ENCODE measurements around the gene EDNRB. TPM values are rescaled to one million over a fixed set of nuclear protein-coding genes. Genes with fewer than 3 reads are reported as not detected.
"Not testable (repeated sequence)": the region's sequence is repeated elsewhere in the genome, so short reads cannot be mapped to it uniquely, and the experiment has no call there.

The EDNRB gene
- 17.2 TPM for polyA plus RNA-seq (2013, experiment 1 of 2)
- 16.5 TPM for polyA plus RNA-seq (2013, experiment 2 of 2)

DNA sequence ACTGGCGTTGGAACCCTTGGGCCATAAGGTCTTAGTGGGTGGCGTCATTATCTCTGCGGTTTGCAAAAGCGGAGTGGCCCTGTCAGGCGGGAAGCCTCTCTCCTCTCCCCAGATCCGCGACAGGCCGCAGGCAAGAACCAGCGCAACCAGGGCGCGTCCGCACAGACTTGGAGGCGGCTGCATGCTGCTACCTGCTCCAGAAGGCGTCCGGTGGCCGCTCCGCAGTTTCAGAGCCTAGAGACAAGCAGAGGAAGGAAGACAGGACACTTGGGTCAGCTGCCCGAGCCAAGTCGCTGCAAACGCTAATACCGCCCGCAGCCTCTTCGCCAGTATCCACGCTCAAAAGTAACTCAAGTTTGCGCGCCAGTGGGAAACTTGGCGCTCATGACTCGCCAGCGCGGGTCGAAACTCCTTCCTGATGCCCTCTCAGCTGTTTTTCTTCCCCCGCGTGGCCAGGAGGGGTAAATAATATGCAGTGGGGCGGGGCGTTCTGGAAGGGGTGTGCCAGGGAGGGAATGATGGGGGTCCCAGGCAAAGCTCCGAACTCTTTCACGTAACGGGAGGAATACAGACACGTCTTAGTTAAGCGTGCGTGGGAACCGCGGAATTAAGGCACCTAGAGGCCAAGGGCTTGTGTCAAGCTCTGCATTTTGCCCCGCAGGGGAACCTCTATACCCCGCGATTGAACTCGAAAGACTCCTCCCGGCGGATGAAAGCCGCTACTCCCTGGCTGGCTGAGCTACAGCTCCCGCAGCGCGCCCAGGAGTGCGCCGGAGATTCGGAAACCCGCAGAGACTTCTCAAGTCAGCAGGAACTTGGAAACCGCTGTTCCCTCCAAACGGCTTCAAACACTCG is at the start of gene EDNRB:
TSS of gene EDNRB (minus strand) at position 441 of the 855 bp plus-strand sequence. CDS start at position 183, 258 bp downstream.
- peak within 1 kb of the TSS; percentile 82 for H3K4me2 ChIP-seq (ENCODE audit: low read length)
- no peak within 1 kb of the TSS for H2AK5ac ChIP-seq (ENCODE audit: low read length)
- peaks cover 4% of the 10 kb centered on the region for H3K4me1 ChIP-seq (ENCODE audit: control insufficient read depth, low read depth, low read length)
- no peak within 1 kb of the TSS for H4K5ac ChIP-seq (ENCODE audit: low read length)
- H3K9ac ChIP-seq (ENCODE audit: low read length), result peak within 1 kb of the TSS; percentile 62
- H3K36me3 ChIP-seq (ENCODE audit: control insufficient read depth, insufficient read depth, low read length), result no peaks in the 10 kb centered on the region
- peak within 1 kb of the TSS; percentile 86 for H3K56ac ChIP-seq (ENCODE audit: low read length)
- H3K18ac ChIP-seq (ENCODE audit: low read length), result peak within 1 kb of the TSS; percentile 42
- peak within 1 kb of the TSS; percentile 10 for H3K27ac ChIP-seq (ENCODE audit: low read depth, low read length)
- H3K79me2 ChIP-seq (ENCODE audit: control insufficient read depth, insufficient read depth, low read length), result peaks cover 2% of the 10 kb centered on the region
- no peak within 1 kb of the TSS for H3K4ac ChIP-seq (ENCODE audit: low read depth, low read length)
- no CpG with 5 or more reads among the region's 60 CpGs for WGBS (ENCODE audit: extremely low coverage, insufficient coverage, low lambda C conversion rate)
- peak; percentile 74 for DNase-seq
- no peak within 1 kb of the TSS for H4K8ac ChIP-seq (ENCODE audit: low read depth, low read length)
- H3K79me1 ChIP-seq (ENCODE audit: low read length), result no peaks in the 10 kb centered on the region
- peak within 1 kb of the TSS; percentile 61 for H3K4me3 ChIP-seq (ENCODE audit: low read length)
- no peaks in the 10 kb centered on the region for H3K27me3 ChIP-seq (ENCODE audit: insufficient read depth, low read length, poor library complexity)
- H3K23ac ChIP-seq (ENCODE audit: low read length), result no peak within 1 kb of the TSS
- no peak within 1 kb of the TSS for H2BK120ac ChIP-seq (ENCODE audit: low read depth, low read length)
- no peak within 1 kb of the TSS for H2BK15ac ChIP-seq (replicated peaks; ENCODE audit: low read depth)
- H2BK5ac ChIP-seq (ENCODE audit: low read length), result no peak within 1 kb of the TSS

GRCh38 chr13:77966671-77967070 is 48.0 kb upstream of the EDNRB start:
- H3K79me1 ChIP-seq (ENCODE audit: low read length), result no peaks in the 10 kb centered on the region
- no peaks in the 10 kb centered on the region for H3K36me3 ChIP-seq (ENCODE audit: control insufficient read depth, insufficient read depth, low read length)
- no peak overlapping the region for H3K23ac ChIP-seq (ENCODE audit: low read length)
- H2BK5ac ChIP-seq (ENCODE audit: low read length), result no peak overlapping the region
- H2AK5ac ChIP-seq (ENCODE audit: low read length), result no peak overlapping the region
- H2BK15ac ChIP-seq (replicated peaks; ENCODE audit: low read depth), result no peak overlapping the region
- H3K18ac ChIP-seq (ENCODE audit: low read length), result no peak overlapping the region
- no peak overlapping the region for H3K27ac ChIP-seq (ENCODE audit: low read depth, low read length)
- no peaks in the 10 kb centered on the region for H3K4me1 ChIP-seq (ENCODE audit: control insufficient read depth, low read depth, low read length)
- no peak overlapping the region for H3K9ac ChIP-seq (ENCODE audit: low read length)
- no peak overlapping the region for H2BK120ac ChIP-seq (ENCODE audit: low read depth, low read length)
- H3K27me3 ChIP-seq (ENCODE audit: insufficient read depth, low read length, poor library complexity), result no peaks in the 10 kb centered on the region
- H3K4ac ChIP-seq (ENCODE audit: low read depth, low read length), result no peak overlapping the region
- H4K8ac ChIP-seq (ENCODE audit: low read depth, low read length), result no peak overlapping the region
- no peak overlapping the region for H3K4me2 ChIP-seq (ENCODE audit: low read length)
- DNase-seq, result no peak
- no peak overlapping the region for H3K4me3 ChIP-seq (ENCODE audit: low read length)
- H3K79me2 ChIP-seq (ENCODE audit: control insufficient read depth, insufficient read depth, low read length), result no peaks in the 10 kb centered on the region
- H4K5ac ChIP-seq (ENCODE audit: low read length), result no peak overlapping the region
- no peak overlapping the region for H3K56ac ChIP-seq (ENCODE audit: low read length)
- no CpG with 5 or more reads among the region's 2 CpGs for WGBS (ENCODE audit: extremely low coverage, insufficient coverage, low lambda C conversion rate)

GRCh38 chr13:77952737-77953136 is 34.1 kb upstream of the EDNRB start:
- no peaks in the 10 kb centered on the region for H3K4me1 ChIP-seq (ENCODE audit: control insufficient read depth, low read depth, low read length)
- WGBS (ENCODE audit: extremely low coverage, insufficient coverage, low lambda C conversion rate), result no CpG with 5 or more reads among the region's 1 CpG
- no peak overlapping the region for H3K23ac ChIP-seq (ENCODE audit: low read length)
- H2BK5ac ChIP-seq (ENCODE audit: low read length), result no peak overlapping the region
- H3K4me2 ChIP-seq (ENCODE audit: low read length), result no peak overlapping the region
- no peak overlapping the region for H3K18ac ChIP-seq (ENCODE audit: low read length)
- no peak overlapping the region for H4K5ac ChIP-seq (ENCODE audit: low read length)
- no peak overlapping the region for H4K8ac ChIP-seq (ENCODE audit: low read depth, low read length)
- H3K79me1 ChIP-seq (ENCODE audit: low read length), result no peaks in the 10 kb centered on the region
- H3K4ac ChIP-seq (ENCODE audit: low read depth, low read length), result peak overlapping the region; percentile 55
- H2BK15ac ChIP-seq (replicated peaks; ENCODE audit: low read depth), result no peak overlapping the region
- H3K56ac ChIP-seq (ENCODE audit: low read length), result no peak overlapping the region
- H3K4me3 ChIP-seq (ENCODE audit: low read length), result no peak overlapping the region
- no peak overlapping the region for H2BK120ac ChIP-seq (ENCODE audit: low read depth, low read length)
- no peaks in the 10 kb centered on the region for H3K79me2 ChIP-seq (ENCODE audit: control insufficient read depth, insufficient read depth, low read length)
- H3K9ac ChIP-seq (ENCODE audit: low read length), result no peak overlapping the region
- no peaks in the 10 kb centered on the region for H3K36me3 ChIP-seq (ENCODE audit: control insufficient read depth, insufficient read depth, low read length)
- peak; percentile 48 for DNase-seq
- H3K27me3 ChIP-seq (ENCODE audit: insufficient read depth, low read length, poor library complexity), result no peaks in the 10 kb centered on the region
- no peak overlapping the region for H2AK5ac ChIP-seq (ENCODE audit: low read length)
- no peak overlapping the region for H3K27ac ChIP-seq (ENCODE audit: low read depth, low read length)

DNA sequence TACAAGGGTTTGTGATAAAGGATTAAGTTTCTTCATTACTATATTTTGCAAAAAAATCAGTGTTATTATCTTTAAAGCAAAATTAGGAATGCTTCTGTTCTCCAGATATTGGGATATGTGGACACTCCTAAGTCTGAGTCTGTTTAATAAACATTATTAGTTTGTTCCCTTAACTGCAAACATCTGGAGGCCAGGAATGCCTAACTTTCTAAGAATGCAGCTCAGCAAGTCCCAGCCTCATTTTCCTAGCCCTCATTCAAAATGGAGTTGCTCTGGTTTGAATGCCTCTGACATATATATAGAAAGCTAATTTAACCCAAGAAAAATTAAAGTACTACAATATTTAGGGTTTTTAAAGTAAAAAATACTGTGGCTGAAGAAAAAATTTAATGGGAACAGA is 33.6 kb upstream of the EDNRB start:
- Histone ChIP-seq H3K56ac (ENCODE audit: low read length) (no peak overlapping the region), H4K8ac (ENCODE audit: low read depth, low read length) (no peak overlapping the region), H2BK120ac (ENCODE audit: low read depth, low read length) (no peak overlapping the region), H3K4me3 (ENCODE audit: low read length) (no peak overlapping the region), H3K27ac (ENCODE audit: low read depth, low read length) (no peak overlapping the region), H2BK15ac (replicated peaks; ENCODE audit: low read depth) (no peak overlapping the region), H3K79me2 (ENCODE audit: control insufficient read depth, insufficient read depth, low read length) (no peaks in the 10 kb centered on the region), H4K5ac (ENCODE audit: low read length) (no peak overlapping the region), H3K23ac (ENCODE audit: low read length) (no peak overlapping the region), H3K36me3 (ENCODE audit: control insufficient read depth, insufficient read depth, low read length) (no peaks in the 10 kb centered on the region), H2AK5ac (ENCODE audit: low read length) (no peak overlapping the region), H2BK5ac (ENCODE audit: low read length) (no peak overlapping the region), H3K4ac (ENCODE audit: low read depth, low read length) (no peak overlapping the region), H3K4me2 (ENCODE audit: low read length) (no peak overlapping the region), H3K4me1 (ENCODE audit: control insufficient read depth, low read depth, low read length) (no peaks in the 10 kb centered on the region), H3K79me1 (ENCODE audit: low read length) (no peaks in the 10 kb centered on the region), H3K9ac (ENCODE audit: low read length) (no peak overlapping the region), H3K18ac (ENCODE audit: low read length) (no peak overlapping the region), H3K27me3 (ENCODE audit: insufficient read depth, low read length, poor library complexity) (no peaks in the 10 kb centered on the region)
- DNase-seq, result no peak

DNA sequence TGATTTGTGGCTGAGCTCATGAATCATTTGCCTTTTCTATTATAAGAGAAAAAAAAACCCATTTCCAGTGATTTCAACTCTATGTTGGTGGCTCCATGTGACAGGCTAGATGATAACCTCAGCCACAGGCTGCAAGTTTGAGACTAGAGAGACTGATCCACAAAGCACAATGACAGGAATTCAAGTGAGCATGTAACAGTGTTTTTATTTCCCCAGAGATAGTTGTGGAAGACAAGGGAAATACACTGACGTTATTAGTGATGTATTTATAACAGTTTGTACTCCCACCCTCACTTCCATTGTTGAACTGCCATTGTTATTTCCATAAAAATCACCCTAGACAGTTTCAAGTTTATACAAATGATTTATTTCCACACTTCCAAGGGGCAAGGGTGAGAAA is 27.9 kb upstream of the EDNRB start:
- Histone ChIP-seq H3K4ac (ENCODE audit: low read depth, low read length) (no peak overlapping the region), H3K27ac (ENCODE audit: low read depth, low read length) (no peak overlapping the region), H3K4me1 (ENCODE audit: control insufficient read depth, low read depth, low read length) (no peaks in the 10 kb centered on the region), H3K4me3 (ENCODE audit: low read length) (no peak overlapping the region), H3K23ac (ENCODE audit: low read length) (no peak overlapping the region), H3K18ac (ENCODE audit: low read length) (no peak overlapping the region), H3K79me2 (ENCODE audit: control insufficient read depth, insufficient read depth, low read length) (no peaks in the 10 kb centered on the region), H3K27me3 (ENCODE audit: insufficient read depth, low read length, poor library complexity) (no peaks in the 10 kb centered on the region), H3K4me2 (ENCODE audit: low read length) (no peak overlapping the region), H3K36me3 (ENCODE audit: control insufficient read depth, insufficient read depth, low read length) (no peaks in the 10 kb centered on the region), H2BK15ac (replicated peaks; ENCODE audit: low read depth) (no peak overlapping the region), H3K79me1 (ENCODE audit: low read length) (no peaks in the 10 kb centered on the region), H3K9ac (ENCODE audit: low read length) (no peak overlapping the region), H4K8ac (ENCODE audit: low read depth, low read length) (no peak overlapping the region), H2AK5ac (ENCODE audit: low read length) (no peak overlapping the region), H2BK5ac (ENCODE audit: low read length) (no peak overlapping the region), H2BK120ac (ENCODE audit: low read depth, low read length) (no peak overlapping the region), H4K5ac (ENCODE audit: low read length) (no peak overlapping the region), H3K56ac (ENCODE audit: low read length) (no peak overlapping the region)
- no peak for DNase-seq
- WGBS (ENCODE audit: extremely low coverage, insufficient coverage, low lambda C conversion rate), result no CpG with 5 or more reads among the region's 1 CpG

GRCh38 chr13:77935063-77935462 is 16.4 kb upstream of the EDNRB start:
- H3K9ac ChIP-seq (ENCODE audit: low read length); H2BK120ac ChIP-seq (ENCODE audit: low read depth, low read length); H3K27me3 ChIP-seq (ENCODE audit: insufficient read depth, low read length, poor library complexity); DNase-seq; H2BK15ac ChIP-seq (replicated peaks; ENCODE audit: low read depth); H3K56ac ChIP-seq (ENCODE audit: low read length); H3K36me3 ChIP-seq (ENCODE audit: control insufficient read depth, insufficient read depth, low read length); H3K4me2 ChIP-seq (ENCODE audit: low read length); H3K4me1 ChIP-seq (ENCODE audit: control insufficient read depth, low read depth, low read length); H4K8ac ChIP-seq (ENCODE audit: low read depth, low read length); H3K23ac ChIP-seq (ENCODE audit: low read length); H2BK5ac ChIP-seq (ENCODE audit: low read length); H2AK5ac ChIP-seq (ENCODE audit: low read length); H3K79me1 ChIP-seq (ENCODE audit: low read length); H4K5ac ChIP-seq (ENCODE audit: low read length); H3K4ac ChIP-seq (ENCODE audit: low read depth, low read length); H3K27ac ChIP-seq (ENCODE audit: low read depth, low read length); H3K79me2 ChIP-seq (ENCODE audit: control insufficient read depth, insufficient read depth, low read length); H3K4me3 ChIP-seq (ENCODE audit: low read length): not testable (repeated sequence)
- WGBS (ENCODE audit: extremely low coverage, insufficient coverage, low lambda C conversion rate), result no CpG with 5 or more reads among the region's 7 CpGs
- peak overlapping the region; percentile 68 for H3K18ac ChIP-seq (ENCODE audit: low read length)

All from mesendoderm (in vitro differentiated cells).